ENCODE data around the gene APOC4.
"Not testable (repeated sequence)": the region's sequence is repeated elsewhere in the genome, so short reads cannot be mapped to it uniquely, and the experiment has no call there.

GRCh38 chr19:44913512-44914432, 28.3 kb upstream of the APOC4 start:
- TF ChIP-seq CTCF, POLR2A (IDR thresholded peaks at IDR 0.05): not testable (repeated sequence)

Data from testis (tissue), 2 donors.